ENCODE results near the gene ZBTB16. TPM values are rescaled to one million over a fixed set of nuclear protein-coding genes. Genes with fewer than 3 reads are reported as not detected.

Gene ZBTB16
- total RNA-seq, 3 donors from 2014 or later: 236 to 358 (median 271) TPM

DNA sequence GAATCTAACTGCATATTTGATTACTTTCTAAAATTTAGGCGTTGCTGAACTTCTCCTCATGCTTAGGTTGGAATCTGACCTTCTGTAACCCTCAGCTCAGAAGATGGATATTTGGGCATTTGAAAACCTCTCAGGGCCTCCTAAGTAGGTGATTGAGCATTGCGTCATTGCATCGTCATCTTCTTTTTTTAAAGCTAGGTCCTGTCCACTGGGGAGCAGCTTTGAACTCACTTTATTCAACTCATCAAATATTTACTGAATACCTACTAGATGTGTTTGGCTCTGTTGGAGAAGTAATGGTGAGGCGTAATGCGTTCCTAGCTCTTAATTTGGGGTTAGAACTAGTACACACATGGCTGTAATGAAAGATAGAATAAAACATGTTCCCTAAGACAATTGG is 56.8 kb downstream of the ZBTB16 start:
- intact Hi-C loops (cut with DNase I; ENCODE audit: low total_unique reads): no loop called here
- Histone ChIP-seq H3K4me1 (peaks cover 0 to under 1% of the 10 kb centered on the region in 2 donors), H3K27ac (no peak overlapping the region), H3K4me3 (no peak overlapping the region), H3K9me3 (no peaks in the 10 kb centered on the region), H3K36me3 (no peaks in the 10 kb centered on the region), H3K27me3 (no peaks in the 10 kb centered on the region)
- TF ChIP-seq POLR2AphosphoS5 (IDR thresholded peaks at IDR 0.05) (no peak), POLR2A (IDR thresholded peaks at IDR 0.05) (no peak)
- TF ChIP-seq, protein P1, sequence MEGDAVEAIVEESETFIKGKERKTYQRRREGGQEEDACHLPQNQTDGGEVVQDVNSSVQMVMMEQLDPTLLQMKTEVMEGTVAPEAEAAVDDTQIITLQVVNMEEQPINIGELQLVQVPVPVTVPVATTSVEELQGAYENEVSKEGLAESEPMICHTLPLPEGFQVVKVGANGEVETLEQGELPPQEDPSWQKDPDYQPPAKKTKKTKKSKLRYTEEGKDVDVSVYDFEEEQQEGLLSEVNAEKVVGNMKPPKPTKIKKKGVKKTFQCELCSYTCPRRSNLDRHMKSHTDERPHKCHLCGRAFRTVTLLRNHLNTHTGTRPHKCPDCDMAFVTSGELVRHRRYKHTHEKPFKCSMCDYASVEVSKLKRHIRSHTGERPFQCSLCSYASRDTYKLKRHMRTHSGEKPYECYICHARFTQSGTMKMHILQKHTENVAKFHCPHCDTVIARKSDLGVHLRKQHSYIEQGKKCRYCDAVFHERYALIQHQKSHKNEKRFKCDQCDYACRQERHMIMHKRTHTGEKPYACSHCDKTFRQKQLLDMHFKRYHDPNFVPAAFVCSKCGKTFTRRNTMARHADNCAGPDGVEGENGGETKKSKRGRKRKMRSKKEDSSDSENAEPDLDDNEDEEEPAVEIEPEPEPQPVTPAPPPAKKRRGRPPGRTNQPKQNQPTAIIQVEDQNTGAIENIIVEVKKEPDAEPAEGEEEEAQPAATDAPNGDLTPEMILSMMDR (IDR thresholded peaks at IDR 0.05): no peak
- DNase-seq (ENCODE audit: low spot score in 2 of 2): no peak

DNA sequence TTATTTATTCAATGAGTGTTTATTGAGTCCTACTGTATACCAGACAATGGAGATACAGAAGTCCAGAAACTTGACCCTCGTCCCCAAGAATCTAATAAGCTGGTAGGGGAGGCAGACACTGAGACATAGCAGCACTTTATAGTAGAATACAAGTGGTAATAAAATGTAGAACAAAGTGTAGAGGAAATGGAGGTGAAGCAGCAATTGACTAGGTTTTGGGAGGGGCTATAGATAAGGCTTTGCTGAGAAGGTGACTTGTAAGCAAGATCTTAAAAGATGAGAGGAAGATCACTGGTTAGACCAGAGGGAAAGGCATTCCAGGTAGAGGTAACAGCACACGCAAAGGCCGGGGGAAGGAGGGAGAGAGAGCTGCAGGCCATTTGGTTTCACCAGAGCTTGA is 57.3 kb downstream of the ZBTB16 start:
- no peaks in the 10 kb centered on the region for H3K36me3 ChIP-seq
- H3K27ac ChIP-seq: no peak overlapping the region
- intact Hi-C loops (cut with DNase I; ENCODE audit: low total_unique reads): no loop called here
- TF ChIP-seq, protein P1 (IDR thresholded peaks at IDR 0.05): no peak
- TF ChIP-seq POLR2A (IDR thresholded peaks at IDR 0.05): no peak
- no peak for TF ChIP-seq POLR2AphosphoS5 (IDR thresholded peaks at IDR 0.05)
- DNase-seq (ENCODE audit: low spot score in 2 of 2): no peak
- no peak overlapping the region for H3K4me3 ChIP-seq
- no peaks in the 10 kb centered on the region for H3K27me3 ChIP-seq
- H3K9me3 ChIP-seq: no peaks in the 10 kb centered on the region
- peaks cover 0 to 5% of the 10 kb centered on the region in 2 donors for H3K4me1 ChIP-seq

DNA sequence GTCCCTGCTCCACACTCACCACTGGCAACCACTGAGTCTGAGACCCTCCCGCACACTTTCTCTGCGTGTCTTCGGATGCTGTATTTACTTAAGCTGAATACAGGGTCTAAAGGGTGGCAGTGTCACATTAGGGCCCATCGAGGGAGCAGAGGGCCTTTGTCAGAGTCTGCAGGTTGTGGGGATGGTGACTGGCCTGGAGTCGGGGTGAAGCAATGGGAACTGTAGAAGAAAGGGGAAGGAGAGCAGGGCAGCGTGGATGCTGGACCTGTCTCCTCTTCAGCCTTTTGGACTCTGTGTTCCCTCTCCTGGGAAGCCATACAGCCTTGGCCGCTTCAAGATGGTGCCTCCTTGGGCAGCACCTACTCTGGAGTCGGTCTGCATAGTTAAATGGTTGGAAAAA is 61.1 kb downstream of the ZBTB16 start:
- Histone ChIP-seq H3K27me3 (no peaks in the 10 kb centered on the region), H3K9me3 (no peaks in the 10 kb centered on the region), H3K27ac (peak overlapping the region in 1 of 2 donors; percentile 40), H3K4me3 (no peak overlapping the region), H3K4me1 (peaks cover 3 to 8% of the 10 kb centered on the region in 2 donors), H3K36me3 (no peaks in the 10 kb centered on the region)
- intact Hi-C loops (cut with DNase I; ENCODE audit: low total_unique reads): no loop called here
- DNase-seq (ENCODE audit: low spot score in 2 of 2): no peak
- no peak for TF ChIP-seq POLR2A (IDR thresholded peaks at IDR 0.05)
- TF ChIP-seq POLR2AphosphoS5 (IDR thresholded peaks at IDR 0.05): no peak
- TF ChIP-seq, protein P1 (IDR thresholded peaks at IDR 0.05): no peak

GRCh38 chr11:114121138-114121537 is 61.6 kb downstream of the ZBTB16 start:
- TF ChIP-seq, protein P1 (IDR thresholded peaks at IDR 0.05): no peak
- TF ChIP-seq POLR2A (IDR thresholded peaks at IDR 0.05): no peak
- no peak for TF ChIP-seq POLR2AphosphoS5 (IDR thresholded peaks at IDR 0.05)
- peak overlapping the region in 1 of 2 donors; percentile 40 for H3K27ac ChIP-seq
- no peaks in the 10 kb centered on the region for H3K27me3 ChIP-seq
- H3K9me3 ChIP-seq: no peaks in the 10 kb centered on the region
- H3K4me3 ChIP-seq: no peak overlapping the region
- DNase-seq (ENCODE audit: low spot score in 2 of 2): no peak
- peaks cover 3 to 8% of the 10 kb centered on the region in 2 donors for H3K4me1 ChIP-seq
- H3K36me3 ChIP-seq: no peaks in the 10 kb centered on the region
- intact Hi-C loops (cut with DNase I; ENCODE audit: low total_unique reads): no loop called here

DNA sequence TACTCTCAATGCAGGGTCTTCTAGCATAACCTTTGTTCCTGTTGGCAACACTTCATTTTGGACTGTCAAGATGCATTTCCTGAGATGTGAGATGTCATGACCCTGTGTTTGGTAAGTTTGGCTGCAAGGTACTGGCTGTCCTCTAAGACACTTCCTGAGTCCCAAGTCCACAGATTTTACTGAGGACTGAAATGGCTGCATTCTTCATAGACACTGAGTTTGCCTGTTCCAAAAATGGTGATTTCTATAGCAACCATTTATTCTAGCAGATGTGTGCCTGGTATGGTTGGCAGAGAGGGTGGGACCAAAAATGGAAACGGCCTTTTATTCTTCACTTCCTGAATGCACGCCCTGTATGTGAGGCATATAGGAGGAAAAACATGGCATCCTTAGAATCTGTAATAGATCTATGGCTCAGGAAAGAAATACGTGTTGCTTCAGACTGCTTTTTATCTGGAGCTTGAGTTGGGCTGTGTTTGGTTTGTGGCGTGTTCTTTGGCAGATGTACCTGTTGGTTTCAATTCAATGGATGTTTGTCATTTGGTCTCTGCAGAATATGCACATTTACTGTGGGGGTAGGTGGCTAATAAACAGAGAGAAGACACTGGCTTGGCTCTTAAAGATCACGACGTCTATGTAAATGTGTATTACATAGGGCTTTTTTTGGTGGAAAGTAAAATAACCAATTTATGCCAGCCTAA is 62.4 kb downstream of the ZBTB16 start:
- intact Hi-C loops (cut with DNase I; ENCODE audit: low total_unique reads): no loop called here
- TF ChIP-seq POLR2A (IDR thresholded peaks at IDR 0.05) (no peak), POLR2AphosphoS5 (IDR thresholded peaks at IDR 0.05) (no peak)
- TF ChIP-seq, protein P1 (IDR thresholded peaks at IDR 0.05): no peak
- H3K9me3 ChIP-seq: no peaks in the 10 kb centered on the region
- H3K27me3 ChIP-seq: no peaks in the 10 kb centered on the region
- no peak overlapping the region for H3K4me3 ChIP-seq
- H3K36me3 ChIP-seq: no peaks in the 10 kb centered on the region
- H3K4me1 ChIP-seq: peaks cover 3 to 8% of the 10 kb centered on the region in 2 donors
- H3K27ac ChIP-seq: peak overlapping the region in 1 of 2 donors; percentile 35
- no peak for DNase-seq (ENCODE audit: low spot score in 2 of 2)
